ELF-1 (cell line): ENCODE results near the gene FAM83G.
"Not testable (repeated sequence)": the region's sequence is repeated elsewhere in the genome, so short reads cannot be mapped to it uniquely, and the experiment has no call there.

Source experiments
- DNase-seq: peaks from one replicate; pipeline ENCODE4 v3.0.0-alpha.2; 2016; ENCODE audit warnings: low read depth, low spot score

Gene FAM83G

GRCh38 chr17:19023209-19023999 is 18.8 kb upstream of the FAM83G start:
- no peak for DNase-seq

- DNase-seq: no peak
Measured at GRCh38 chr17:19022747-19023146, 18.2 kb upstream of the FAM83G start.

DNA sequence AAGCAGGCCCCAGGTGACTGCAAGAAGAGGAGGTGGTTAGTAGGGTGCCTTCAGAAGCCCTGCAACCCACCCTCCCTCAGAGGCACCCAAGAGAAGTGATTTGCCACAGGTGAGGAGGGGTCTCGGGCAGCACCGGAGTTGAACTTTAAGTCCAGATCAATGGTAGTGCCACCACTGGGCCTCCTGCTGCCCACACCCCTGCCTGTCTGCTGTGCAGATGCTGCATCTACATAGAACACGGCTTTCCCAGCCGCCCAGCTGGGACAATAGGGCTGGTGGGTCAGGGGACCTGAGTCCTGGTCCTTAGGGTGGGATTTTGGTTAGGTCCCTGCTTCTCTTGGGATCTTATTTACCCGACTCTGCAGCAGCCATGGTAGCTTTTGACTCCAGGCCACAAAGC is 17.6 kb upstream of the FAM83G start:
- no peak for DNase-seq

DNA sequence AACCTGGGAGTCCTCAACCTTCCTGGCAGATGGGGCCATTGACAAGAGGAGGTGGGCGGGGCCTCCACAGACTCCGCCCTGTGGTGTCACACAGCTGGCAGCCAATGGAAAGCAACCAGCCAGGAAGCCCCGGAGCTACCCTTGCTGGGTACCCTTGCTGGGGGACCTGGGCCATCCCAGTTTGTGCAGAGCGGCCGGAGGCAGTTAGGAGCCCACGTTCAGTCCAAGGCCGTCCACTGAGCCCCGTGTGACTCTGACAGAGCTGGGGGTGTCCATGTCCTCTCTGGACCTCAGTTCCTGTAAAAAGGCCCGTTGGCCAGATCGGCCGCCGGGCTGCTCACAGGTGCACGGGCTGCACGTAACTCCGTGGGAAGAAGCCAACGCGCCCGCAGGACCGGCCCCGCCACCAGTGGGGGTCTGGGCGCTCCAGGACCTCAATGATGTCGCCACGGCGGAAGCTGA is 17.1 kb upstream of the FAM83G start:
- DNase-seq: no peak

GRCh38 chr17:19021011-19021621 is 16.6 kb upstream of the FAM83G start:
- not testable (repeated sequence) for DNase-seq

- no peak for DNase-seq
Measured at GRCh38 chr17:19020016-19020415, 15.5 kb upstream of the FAM83G start.

GRCh38 chr17:19019041-19019941 is 14.7 kb upstream of the FAM83G start:
- DNase-seq: no peak

GRCh38 chr17:19018600-19018950 is 14.0 kb upstream of the FAM83G start:
- DNase-seq: no peak

DNA sequence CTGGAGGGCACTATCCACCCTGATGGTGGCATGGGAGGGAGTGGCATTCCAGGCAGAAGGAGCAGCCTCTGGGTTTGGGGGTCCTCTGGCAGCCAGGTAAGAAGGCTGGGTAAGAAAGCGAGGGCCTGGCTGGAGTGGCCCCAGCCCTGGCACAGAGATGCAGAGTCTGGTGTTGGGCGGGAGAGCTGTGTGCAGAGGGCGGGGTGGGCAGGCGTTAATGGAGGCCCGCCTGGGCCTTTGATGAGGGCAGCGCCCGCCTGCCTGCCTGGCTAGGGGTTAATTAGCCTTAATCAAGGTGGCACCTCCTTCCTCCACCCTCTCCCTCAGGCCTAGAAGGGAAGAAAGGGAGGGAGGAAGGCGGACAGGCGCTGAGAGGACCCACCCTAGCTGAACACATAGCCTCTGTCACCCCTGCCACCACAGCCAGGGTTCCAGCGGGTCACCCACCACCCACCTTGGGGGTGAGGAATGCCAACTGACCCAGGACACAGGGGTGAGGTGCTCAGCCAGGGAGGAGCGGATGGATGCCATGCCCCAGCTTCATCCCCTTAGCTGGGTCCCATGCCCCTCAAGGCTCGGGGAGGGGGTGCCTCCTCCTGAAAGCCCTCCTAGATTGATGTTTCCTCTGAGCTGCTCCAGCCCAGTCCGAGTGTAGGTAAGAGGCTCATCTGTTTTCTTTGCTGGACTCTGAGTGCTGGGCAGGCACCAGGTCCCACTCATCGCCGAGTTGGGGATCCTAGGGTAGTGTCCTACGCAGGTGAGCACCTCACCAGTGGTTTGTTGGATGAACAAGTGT is 13.4 kb upstream of the FAM83G start:
- no peak for DNase-seq

DNA sequence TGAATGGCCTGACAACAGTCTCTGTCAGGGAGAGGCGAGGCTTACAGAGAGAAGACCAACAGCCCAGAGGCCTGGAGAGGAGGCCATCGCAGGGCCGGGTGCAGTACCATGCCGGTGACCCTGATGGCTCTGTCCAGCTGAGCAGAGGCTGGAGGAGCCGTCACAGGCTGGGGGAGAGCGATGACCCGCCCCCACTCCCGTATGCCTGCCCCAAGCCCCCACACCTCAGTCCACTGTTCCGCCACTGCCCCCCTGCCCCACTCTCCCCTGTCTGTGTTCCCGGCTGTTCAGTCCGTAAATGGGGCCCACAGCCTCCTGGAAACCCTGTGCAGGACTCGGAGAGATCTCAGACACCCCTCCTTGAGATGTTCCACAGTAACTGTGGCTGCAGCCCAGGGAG is 12.8 kb upstream of the FAM83G start:
- no peak for DNase-seq

DNA sequence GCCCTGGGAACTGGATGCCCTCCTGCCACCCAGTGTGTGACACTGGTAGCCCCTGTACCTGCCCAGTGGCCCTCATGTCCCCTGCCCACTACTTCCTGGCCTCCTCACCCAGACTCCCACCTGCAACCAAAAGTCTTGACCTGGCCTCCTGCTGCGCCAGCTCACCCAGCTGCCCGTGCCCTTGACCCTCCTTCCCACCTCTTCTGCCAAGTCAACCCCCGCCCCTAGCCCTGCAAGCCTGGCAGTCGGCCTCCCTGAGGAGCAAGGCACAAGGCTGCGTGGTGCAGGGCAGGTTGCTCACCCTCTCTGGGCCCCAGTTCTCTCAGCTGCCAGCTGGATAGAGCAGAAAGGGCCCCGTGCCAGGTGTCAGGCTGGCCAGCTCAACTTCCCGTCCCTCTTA is 12.3 kb upstream of the FAM83G start:
- DNase-seq: no peak

DNA sequence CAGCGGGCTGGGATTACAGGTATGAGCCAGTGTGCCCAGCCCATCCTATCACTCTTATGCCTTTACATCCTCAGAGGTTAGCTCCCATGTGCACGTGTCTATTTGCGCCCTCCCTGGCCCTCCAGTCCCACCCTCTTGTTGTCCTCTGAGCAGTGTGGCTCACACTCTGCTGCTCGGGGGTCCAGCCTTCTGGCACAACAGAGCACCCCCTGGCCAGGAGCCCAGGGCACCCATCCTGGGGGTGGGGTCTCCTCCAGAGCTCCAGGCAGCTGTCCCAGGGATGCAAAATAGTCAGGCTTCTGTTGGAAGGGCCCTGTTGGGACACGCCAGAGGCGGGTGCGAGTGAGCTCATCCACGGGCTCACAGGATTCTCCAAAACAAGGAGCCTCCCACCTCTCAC is 11.7 kb upstream of the FAM83G start:
- no peak for DNase-seq

- DNase-seq: no peak
Measured at GRCh38 chr17:19015428-19015827, 10.9 kb upstream of the FAM83G start.

GRCh38 chr17:19014628-19015215 is 10.2 kb upstream of the FAM83G start:
- DNase-seq: no peak

GRCh38 chr17:19013806-19014627 is 9.5 kb upstream of the FAM83G start:
- no peak for DNase-seq

- DNase-seq: no peak
Measured at GRCh38 chr17:19013226-19013625, 8.7 kb upstream of the FAM83G start.

DNA sequence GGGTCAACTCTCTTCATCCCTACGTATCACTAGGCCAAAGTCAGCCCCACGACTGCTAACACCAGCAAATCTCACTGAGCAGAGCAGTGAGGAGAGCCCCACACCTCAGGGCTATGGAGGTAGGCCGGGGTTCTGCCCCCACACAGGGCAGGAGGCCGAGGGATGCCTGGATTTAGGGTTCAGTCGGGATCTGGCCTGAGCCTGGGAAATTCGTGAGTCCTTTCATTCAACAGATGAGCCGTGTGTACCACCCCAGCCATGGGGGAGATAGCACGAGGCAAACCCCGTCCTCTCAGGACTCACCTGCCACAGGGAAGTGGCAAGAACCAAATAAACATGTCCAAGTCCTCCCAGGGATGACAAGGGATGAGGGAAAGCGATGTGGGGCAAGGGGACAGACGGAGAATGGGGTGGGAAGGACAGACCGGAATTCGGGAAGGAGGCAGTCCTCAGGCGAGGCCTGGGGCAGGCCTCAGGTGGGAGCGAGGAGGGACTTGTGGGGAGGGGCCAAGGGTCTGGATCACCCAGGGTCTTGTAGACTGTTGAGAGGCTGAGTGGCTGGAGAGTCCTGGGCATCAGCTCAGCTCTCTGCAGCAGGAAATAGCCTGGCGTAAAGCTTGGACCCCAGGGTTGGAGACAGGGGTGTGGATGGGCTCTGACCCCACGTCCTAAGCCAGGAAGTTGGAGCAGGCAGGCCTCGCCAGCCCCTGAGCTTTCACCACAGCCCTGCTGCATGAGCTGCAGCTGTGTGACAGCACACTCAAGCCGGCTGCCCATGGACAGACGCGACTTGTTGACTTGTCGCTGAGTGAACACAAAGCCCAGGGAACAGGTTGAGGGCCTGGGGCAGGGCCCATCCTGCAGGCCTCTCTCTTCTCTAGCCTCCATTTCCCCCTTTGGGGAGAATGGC is 7.9 kb upstream of the FAM83G start:
- no peak for DNase-seq

- DNase-seq: no peak
Measured at GRCh38 chr17:19011581-19011980, 7.0 kb upstream of the FAM83G start.
